Endothelial cell (in vitro differentiated cells): ENCODE data around the gene NWD2. TPM values are rescaled to one million over a fixed set of nuclear protein-coding genes. Genes with fewer than 3 reads are reported as not detected.

Experiments used
- DNase-seq: peaks from one replicate; pipeline ENCODE4 v3.0.0; 2021; ENCODE audit warnings: low spot score
- H3K27ac Mint-ChIP-seq: one replicate; pipeline ENCODE4 v1.8.0; 2021; ENCODE audit warnings: mixed read lengths, inconsistent platforms; ENCODE audit not compliant: unreplicated experiment
- H3K27me3 Mint-ChIP-seq: one replicate; pipeline ENCODE4 v1.8.0; 2021; ENCODE audit warnings: mild to moderate bottlenecking, moderate library complexity, mixed read lengths, inconsistent platforms; ENCODE audit not compliant: unreplicated experiment
- H3K36me3 Mint-ChIP-seq: one replicate; pipeline ENCODE4 v1.8.0; 2021; ENCODE audit warnings: mild to moderate bottlenecking, low read depth, mixed read lengths, inconsistent platforms; ENCODE audit not compliant: unreplicated experiment
- H3K4me1 Mint-ChIP-seq: one replicate; pipeline ENCODE4 v1.8.0; 2021; ENCODE audit warnings: mild to moderate bottlenecking, mixed read lengths, inconsistent platforms; ENCODE audit not compliant: unreplicated experiment
- H3K4me3 Mint-ChIP-seq: one replicate; pipeline ENCODE4 v1.8.0; 2021; ENCODE audit warnings: mild to moderate bottlenecking, mixed read lengths, inconsistent platforms; ENCODE audit not compliant: unreplicated experiment
- H3K9me3 Mint-ChIP-seq: one replicate; pipeline ENCODE4 v1.8.0; 2021; ENCODE audit warnings: mixed read lengths, inconsistent platforms; ENCODE audit not compliant: unreplicated experiment
- total RNA-seq: library from RNA; stranded (reverse); fragmentation: NEBNext Ultra II Directional; extraction: Animal tissue kit (Norgen Biotek cat#: 25700); gene quantifications from one replicate; pipeline ENCODE4 v1.2.1, GENCODE V29; 2021; ENCODE audit not compliant: unreplicated experiment
- TF ChIP-seq, protein P1 (sequence below): fragments of 200-600 bp; sonication (generic); IDR thresholded peaks from one replicate; pipeline ENCODE4 v1.5.0; 2021; ENCODE audit warnings: antibody characterized with exemption; ENCODE audit not compliant: unreplicated experiment

NWD2 gene
- total RNA-seq, 1 donor from 2014 or later: not detected

DNA sequence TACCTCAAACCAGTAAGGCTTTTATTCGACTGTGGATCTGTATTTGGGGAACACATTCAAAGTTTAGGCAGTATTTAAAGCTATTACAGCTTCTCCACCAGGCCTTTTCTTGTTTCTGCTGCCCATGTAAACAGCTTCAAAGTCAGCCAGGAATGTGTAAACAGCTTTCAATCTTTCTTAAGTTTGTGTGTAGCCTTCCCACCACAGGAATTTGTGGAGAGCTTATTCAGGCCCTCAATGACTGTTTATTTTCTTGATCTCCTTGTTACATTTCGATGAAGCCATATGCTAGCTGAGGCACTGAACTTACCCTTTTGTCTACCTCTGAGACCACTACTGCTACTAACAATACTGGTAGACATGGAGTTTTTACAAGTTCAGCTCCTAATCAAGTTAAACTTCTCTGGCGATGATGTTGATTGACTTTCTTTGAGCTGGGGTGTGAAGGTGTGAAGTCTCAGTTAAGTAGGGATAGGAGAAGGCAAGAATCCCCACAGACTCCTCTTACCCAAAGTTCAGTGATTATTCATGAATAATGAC, 72.6 kb downstream of the NWD2 start:
- Mint-ChIP-seq H3K9me3 (no peaks in the 10 kb centered on the region), H3K36me3 (no peaks in the 10 kb centered on the region), H3K4me3 (no peak overlapping the region)

DNA sequence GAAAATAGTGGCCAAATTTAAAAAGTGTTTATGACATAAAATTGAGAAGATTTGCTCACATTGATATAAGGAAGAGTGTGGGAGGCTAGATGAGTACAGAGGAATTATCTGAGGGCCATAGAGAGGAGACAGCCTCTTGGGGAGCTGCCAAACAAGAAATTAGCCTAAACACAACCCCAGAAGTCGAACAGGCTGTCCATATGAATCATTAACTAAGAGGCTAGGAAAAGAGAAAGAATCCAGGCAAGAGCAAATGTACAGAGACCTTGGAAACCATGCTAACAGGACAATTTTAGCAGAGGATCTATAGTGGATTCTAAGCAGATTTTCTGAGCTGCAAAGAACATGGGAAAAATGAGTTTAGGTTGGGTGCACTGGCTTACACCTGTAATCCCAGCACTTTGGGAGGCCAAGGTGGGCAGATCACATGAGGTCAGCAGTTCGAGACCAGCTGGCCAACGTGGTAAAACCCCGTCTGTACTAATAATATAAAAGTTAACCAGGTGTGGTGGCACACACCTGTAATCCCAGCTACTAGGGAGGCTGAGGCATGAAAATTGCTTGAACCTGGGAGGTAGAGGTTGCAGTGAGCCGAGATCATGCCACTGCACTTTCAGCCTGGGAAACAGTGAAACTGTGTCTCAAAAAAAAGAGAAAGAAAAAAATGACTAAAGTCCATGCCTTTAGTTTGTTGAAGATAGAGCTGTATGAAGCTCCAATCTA, 76.1 kb downstream of the NWD2 start:
- no peak overlapping the region for H3K4me3 Mint-ChIP-seq
- H3K36me3 Mint-ChIP-seq: no peaks in the 10 kb centered on the region
- TF ChIP-seq, protein P1, sequence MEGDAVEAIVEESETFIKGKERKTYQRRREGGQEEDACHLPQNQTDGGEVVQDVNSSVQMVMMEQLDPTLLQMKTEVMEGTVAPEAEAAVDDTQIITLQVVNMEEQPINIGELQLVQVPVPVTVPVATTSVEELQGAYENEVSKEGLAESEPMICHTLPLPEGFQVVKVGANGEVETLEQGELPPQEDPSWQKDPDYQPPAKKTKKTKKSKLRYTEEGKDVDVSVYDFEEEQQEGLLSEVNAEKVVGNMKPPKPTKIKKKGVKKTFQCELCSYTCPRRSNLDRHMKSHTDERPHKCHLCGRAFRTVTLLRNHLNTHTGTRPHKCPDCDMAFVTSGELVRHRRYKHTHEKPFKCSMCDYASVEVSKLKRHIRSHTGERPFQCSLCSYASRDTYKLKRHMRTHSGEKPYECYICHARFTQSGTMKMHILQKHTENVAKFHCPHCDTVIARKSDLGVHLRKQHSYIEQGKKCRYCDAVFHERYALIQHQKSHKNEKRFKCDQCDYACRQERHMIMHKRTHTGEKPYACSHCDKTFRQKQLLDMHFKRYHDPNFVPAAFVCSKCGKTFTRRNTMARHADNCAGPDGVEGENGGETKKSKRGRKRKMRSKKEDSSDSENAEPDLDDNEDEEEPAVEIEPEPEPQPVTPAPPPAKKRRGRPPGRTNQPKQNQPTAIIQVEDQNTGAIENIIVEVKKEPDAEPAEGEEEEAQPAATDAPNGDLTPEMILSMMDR: no peak
- H3K4me1 Mint-ChIP-seq: no peaks in the 10 kb centered on the region
- no peak overlapping the region for H3K27ac Mint-ChIP-seq
- peaks cover 1% of the 10 kb centered on the region for H3K27me3 Mint-ChIP-seq
- no peaks in the 10 kb centered on the region for H3K9me3 Mint-ChIP-seq
- DNase-seq: no peak

More for the DNA sequence above, 72.6 kb downstream of the NWD2 start:
- peaks cover 4% of the 10 kb centered on the region for H3K27me3 Mint-ChIP-seq
- no peak for DNase-seq
- TF ChIP-seq, protein P1: no peak
- H3K4me1 Mint-ChIP-seq: no peaks in the 10 kb centered on the region
- H3K27ac Mint-ChIP-seq: no peak overlapping the region

DNA sequence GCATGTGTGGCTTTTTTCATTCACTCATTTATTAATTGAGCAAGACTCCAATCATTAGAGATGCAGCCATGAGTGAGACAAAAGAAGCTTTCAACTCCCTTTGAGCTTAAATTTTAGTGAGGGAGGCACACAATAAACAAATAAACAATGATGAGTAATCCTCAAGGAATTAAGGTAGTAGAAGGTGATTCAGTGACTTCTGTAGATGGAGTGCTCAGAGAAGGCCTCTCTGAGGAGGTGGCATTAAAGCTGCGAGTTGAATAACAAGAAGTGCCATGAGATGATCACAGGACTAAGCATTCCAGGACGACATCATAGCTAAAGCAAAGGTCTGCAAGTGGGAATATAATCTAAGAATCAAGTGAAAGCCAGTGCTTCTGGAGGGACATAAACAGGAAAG, 77.6 kb downstream of the NWD2 start:
- TF ChIP-seq, protein P1: no peak
- Mint-ChIP-seq H3K4me1 (no peaks in the 10 kb centered on the region), H3K4me3 (no peak overlapping the region), H3K27me3 (no peaks in the 10 kb centered on the region), H3K9me3 (no peaks in the 10 kb centered on the region), H3K27ac (no peak overlapping the region), H3K36me3 (no peaks in the 10 kb centered on the region)
- no peak for DNase-seq

DNA sequence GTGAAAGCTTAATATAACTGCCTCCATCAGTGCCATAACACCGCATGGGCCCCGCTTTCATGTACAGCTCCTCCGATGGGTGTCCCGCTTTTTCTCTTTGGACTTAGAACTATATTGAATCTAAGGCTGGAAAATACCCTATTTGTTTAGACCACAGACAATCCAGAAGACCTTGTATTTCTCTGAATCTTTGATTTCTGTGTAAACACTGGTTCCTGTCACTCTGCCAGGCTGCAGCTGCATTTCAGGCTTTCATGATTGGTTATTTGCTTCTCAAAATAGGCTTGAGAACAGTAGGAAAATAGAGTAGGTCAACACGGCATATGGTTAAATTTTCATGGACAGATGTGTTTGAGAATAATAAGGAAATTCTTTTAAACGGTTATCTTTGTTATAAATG, 80.0 kb downstream of the NWD2 start:
- TF ChIP-seq, protein P1: no peak
- no peak for DNase-seq
- Mint-ChIP-seq H3K27me3 (no peaks in the 10 kb centered on the region), H3K4me3 (no peak overlapping the region), H3K36me3 (no peaks in the 10 kb centered on the region), H3K4me1 (no peaks in the 10 kb centered on the region), H3K27ac (no peak overlapping the region), H3K9me3 (no peaks in the 10 kb centered on the region)

DNA sequence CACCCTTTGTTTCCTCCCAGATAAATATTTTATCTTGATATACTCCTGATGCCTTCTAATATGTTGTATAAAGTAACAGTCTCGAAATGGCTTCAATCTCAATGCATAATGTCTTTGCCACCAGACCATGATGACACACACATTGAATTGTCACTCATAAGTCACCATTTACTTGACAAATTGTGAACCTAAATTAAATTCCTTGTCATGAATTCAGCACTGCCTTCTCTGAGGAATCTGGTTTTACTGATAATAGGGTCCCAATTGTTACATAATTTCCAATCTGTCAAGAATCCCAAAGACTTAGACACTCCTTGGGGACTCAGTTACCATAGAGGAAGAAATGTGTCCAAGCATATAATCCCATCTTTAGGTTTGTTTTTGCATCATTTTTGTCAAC, 82.3 kb downstream of the NWD2 start:
- TF ChIP-seq, protein P1: no peak
- no peaks in the 10 kb centered on the region for H3K4me1 Mint-ChIP-seq
- H3K36me3 Mint-ChIP-seq: no peaks in the 10 kb centered on the region
- H3K9me3 Mint-ChIP-seq: no peaks in the 10 kb centered on the region
- no peak overlapping the region for H3K27ac Mint-ChIP-seq
- no peak overlapping the region for H3K4me3 Mint-ChIP-seq
- H3K27me3 Mint-ChIP-seq: no peaks in the 10 kb centered on the region
- no peak for DNase-seq
